Measurements from ENCODE around the gene JAZF1.

- TF ChIP-seq, protein P1, sequence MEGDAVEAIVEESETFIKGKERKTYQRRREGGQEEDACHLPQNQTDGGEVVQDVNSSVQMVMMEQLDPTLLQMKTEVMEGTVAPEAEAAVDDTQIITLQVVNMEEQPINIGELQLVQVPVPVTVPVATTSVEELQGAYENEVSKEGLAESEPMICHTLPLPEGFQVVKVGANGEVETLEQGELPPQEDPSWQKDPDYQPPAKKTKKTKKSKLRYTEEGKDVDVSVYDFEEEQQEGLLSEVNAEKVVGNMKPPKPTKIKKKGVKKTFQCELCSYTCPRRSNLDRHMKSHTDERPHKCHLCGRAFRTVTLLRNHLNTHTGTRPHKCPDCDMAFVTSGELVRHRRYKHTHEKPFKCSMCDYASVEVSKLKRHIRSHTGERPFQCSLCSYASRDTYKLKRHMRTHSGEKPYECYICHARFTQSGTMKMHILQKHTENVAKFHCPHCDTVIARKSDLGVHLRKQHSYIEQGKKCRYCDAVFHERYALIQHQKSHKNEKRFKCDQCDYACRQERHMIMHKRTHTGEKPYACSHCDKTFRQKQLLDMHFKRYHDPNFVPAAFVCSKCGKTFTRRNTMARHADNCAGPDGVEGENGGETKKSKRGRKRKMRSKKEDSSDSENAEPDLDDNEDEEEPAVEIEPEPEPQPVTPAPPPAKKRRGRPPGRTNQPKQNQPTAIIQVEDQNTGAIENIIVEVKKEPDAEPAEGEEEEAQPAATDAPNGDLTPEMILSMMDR (IDR thresholded peaks at IDR 0.05), result no peak
- TF ChIP-seq POLR2A (IDR thresholded peaks at IDR 0.05), result no peak
Measured at GRCh38 chr7:28155964-28156363, 24.6 kb downstream of the JAZF1 start.
